Colonic mucosa (tissue), 4 donors: ENCODE data around the gene RUFY4. TPM values are rescaled to one million over a fixed set of nuclear protein-coding genes. Genes with fewer than 3 reads are reported as not detected.
"Not testable (repeated sequence)": the region's sequence is repeated elsewhere in the genome, so short reads cannot be mapped to it uniquely, and the experiment has no call there.

ENCODE experiments used
- DNase-seq: peaks from one replicate; pipeline ENCODE4 v3.0.0-alpha.2; 2020
- H3K27ac ChIP-seq: fragments of 200-600 bp; one replicate; pipeline ENCODE4 v1.8.0; 2021
- H3K27me3 ChIP-seq: fragments of 200-600 bp; one replicate; pipeline ENCODE4 v1.8.0; 2021
- H3K36me3 ChIP-seq: fragments of 200-600 bp; one replicate; pipeline ENCODE4 v1.8.0; 2021
- H3K4me1 ChIP-seq: fragments of 200-600 bp; one replicate; pipeline ENCODE4 v1.8.0; 2021; ENCODE audit warnings: mild to moderate bottlenecking
- H3K4me3 ChIP-seq: fragments of 200-600 bp; one replicate; pipeline ENCODE4 v1.8.0; 2021
- H3K9ac ChIP-seq, 2 donors: one replicate each; pipeline ENCODE4 v1.7.0; 2013; ENCODE audit warnings: control low read depth in 2 of 2, low read depth in 2 of 2, low read length in 2 of 2
- H3K9me3 ChIP-seq: fragments of 200-600 bp; one replicate; pipeline ENCODE4 v1.8.0; 2021
- intact Hi-C: fragments of 100-400 bp; cut with DNase I; formaldehyde crosslinking; loops from one replicate; pipeline ENCODE4 v1.14.1; 2022
- total RNA-seq, 2 donors: library from RNA; stranded (reverse); fragmentation: NEBNext Ultra II Directional in 1 of 2; extraction: Animal tissue kit (Norgen Biotek cat#: 25700) in 1 of 2; gene quantifications; one replicate each; pipeline ENCODE4 v1.2.1, GENCODE V29; 2021
- TF ChIP-seq, protein P1 (sequence below): fragments of 200-600 bp; IDR thresholded peaks from one replicate; pipeline ENCODE4 v1.8.0; 2022; ENCODE audit warnings: antibody characterized with exemption, mild to moderate bottlenecking
- donor health status: healthy.
- donor health status: DM: no; HTN: no; CAD: no.
- donor health status: DM: no; HTN: no; CAD: no.

RUFY4 gene
- total RNA-seq, 2 donors from 2014 or later: not detected

- TF ChIP-seq, protein P1, sequence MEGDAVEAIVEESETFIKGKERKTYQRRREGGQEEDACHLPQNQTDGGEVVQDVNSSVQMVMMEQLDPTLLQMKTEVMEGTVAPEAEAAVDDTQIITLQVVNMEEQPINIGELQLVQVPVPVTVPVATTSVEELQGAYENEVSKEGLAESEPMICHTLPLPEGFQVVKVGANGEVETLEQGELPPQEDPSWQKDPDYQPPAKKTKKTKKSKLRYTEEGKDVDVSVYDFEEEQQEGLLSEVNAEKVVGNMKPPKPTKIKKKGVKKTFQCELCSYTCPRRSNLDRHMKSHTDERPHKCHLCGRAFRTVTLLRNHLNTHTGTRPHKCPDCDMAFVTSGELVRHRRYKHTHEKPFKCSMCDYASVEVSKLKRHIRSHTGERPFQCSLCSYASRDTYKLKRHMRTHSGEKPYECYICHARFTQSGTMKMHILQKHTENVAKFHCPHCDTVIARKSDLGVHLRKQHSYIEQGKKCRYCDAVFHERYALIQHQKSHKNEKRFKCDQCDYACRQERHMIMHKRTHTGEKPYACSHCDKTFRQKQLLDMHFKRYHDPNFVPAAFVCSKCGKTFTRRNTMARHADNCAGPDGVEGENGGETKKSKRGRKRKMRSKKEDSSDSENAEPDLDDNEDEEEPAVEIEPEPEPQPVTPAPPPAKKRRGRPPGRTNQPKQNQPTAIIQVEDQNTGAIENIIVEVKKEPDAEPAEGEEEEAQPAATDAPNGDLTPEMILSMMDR: no peak
- no peaks in the 10 kb centered on the region for H3K36me3 ChIP-seq
- no peak overlapping the region for H3K4me3 ChIP-seq
- DNase-seq: no peak
- H3K27ac ChIP-seq: no peak overlapping the region
- intact Hi-C loops: no loop called here
- H3K9ac ChIP-seq: no peak overlapping the region
- no peaks in the 10 kb centered on the region for H3K4me1 ChIP-seq
- H3K9me3 ChIP-seq: no peaks in the 10 kb centered on the region
- no peaks in the 10 kb centered on the region for H3K27me3 ChIP-seq
Measured at GRCh38 chr2:218093879-218094278, 24.8 kb downstream of the RUFY4 start.

DNA sequence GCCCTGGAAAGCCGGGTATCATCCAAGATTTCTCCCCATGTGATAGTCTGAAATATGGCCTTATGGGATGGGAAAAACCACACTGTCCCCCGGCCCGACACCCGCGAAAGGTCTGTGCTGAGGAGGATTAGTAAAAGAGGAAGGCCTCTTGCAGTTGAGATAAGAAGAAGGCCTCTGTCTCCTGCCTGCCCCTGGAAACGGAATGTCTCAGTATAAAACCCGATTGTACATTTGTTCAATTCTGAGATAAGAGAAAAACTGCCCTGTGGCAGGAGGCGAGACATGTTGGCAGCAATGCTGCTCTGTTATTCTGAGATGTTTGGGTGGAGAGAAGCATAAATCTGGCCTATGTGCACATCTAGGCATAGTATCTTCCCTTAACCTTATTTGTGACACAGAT, 26.8 kb downstream of the RUFY4 start:
- intact Hi-C loops: no loop called here

DNA sequence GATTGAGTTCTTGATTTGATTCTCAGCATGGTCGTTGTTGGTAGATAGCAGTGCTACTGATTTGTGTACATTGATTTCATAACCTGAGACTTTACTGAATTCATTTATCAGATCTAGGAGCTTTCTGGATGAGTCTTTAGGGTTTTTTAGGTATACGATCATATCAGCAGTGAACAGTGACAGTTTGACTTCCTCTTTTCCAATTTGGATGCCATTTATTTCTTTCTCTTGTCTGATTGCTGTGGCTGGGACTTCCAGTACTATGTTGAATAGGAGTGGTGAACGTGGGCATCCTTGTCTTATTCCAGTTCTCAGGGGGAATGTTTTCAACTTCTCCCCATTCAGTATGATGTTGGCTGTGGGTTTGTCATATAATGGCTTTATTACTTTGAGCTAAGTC, 28.9 kb downstream of the RUFY4 start:
- H3K4me1 ChIP-seq: no peaks in the 10 kb centered on the region
- intact Hi-C loops: no loop called here
- no peak overlapping the region for H3K9ac ChIP-seq
- no peaks in the 10 kb centered on the region for H3K9me3 ChIP-seq
- no peaks in the 10 kb centered on the region for H3K27me3 ChIP-seq
- TF ChIP-seq, protein P1: no peak
- no peak for DNase-seq
- no peak overlapping the region for H3K27ac ChIP-seq
- no peak overlapping the region for H3K4me3 ChIP-seq
- no peaks in the 10 kb centered on the region for H3K36me3 ChIP-seq

More for the DNA sequence above, 26.8 kb downstream of the RUFY4 start:
- Histone ChIP-seq H3K9ac (no peak overlapping the region), H3K4me1 (no peaks in the 10 kb centered on the region), H3K27ac (no peak overlapping the region), H3K36me3 (no peaks in the 10 kb centered on the region), H3K27me3 (no peaks in the 10 kb centered on the region), H3K4me3 (no peak overlapping the region), H3K9me3 (no peaks in the 10 kb centered on the region)
- TF ChIP-seq, protein P1: no peak
- no peak for DNase-seq

- intact Hi-C loops, H3K36me3 ChIP-seq, H3K4me3 ChIP-seq, H3K27ac ChIP-seq, H3K9ac ChIP-seq, DNase-seq, H3K9me3 ChIP-seq, H3K27me3 ChIP-seq, H3K4me1 ChIP-seq: not testable (repeated sequence)
Measured at GRCh38 chr2:218108834-218109233, 39.8 kb downstream of the RUFY4 start.

DNA sequence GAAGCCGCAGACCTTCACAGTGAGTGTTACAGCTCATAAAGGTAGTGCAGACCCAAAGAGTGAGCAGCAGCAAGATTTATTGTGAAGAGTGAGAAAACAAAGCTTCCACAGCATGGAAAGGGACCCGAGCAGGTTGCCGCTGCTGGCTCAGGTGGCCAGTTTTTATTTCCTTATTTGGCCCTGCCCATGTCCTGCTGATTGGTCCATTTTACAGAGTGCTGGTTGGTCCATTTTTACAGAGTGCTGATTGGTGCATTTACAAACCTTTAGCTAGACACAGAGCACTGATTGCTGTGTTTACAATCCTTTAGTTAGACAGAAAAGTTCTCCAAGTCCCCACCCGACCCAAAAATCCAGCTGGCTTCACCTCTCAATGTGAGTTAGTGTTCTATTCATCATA, 52.7 kb downstream of the RUFY4 start:
- H3K4me3 ChIP-seq, intact Hi-C loops, H3K36me3 ChIP-seq, DNase-seq, H3K9me3 ChIP-seq, H3K27me3 ChIP-seq, H3K27ac ChIP-seq, H3K9ac ChIP-seq, H3K4me1 ChIP-seq: not testable (repeated sequence)

- DNase-seq, intact Hi-C loops: not testable (repeated sequence)
Measured at GRCh38 chr2:218122286-218122685, 53.2 kb downstream of the RUFY4 start.

DNA sequence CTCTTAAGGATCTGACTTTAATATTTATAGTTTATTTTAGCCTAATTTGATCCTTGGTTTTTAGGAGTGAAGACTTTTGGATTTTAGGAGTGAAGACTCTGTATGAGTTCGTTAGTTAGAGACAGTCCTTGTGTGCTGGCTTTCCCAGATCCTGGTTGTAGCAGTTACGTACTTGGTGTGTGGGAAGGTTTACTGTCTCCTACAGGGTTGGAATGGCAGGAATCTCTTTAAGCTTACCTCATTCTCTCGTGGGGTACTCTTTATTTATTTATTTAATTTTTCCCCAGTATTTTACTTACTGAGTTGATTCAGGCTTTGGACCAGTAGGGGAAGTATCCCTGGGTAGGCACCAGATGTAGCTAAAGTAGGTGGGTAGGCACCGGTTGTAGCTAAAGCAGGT, 54.9 kb downstream of the RUFY4 start:
- Histone ChIP-seq H3K9me3 (no peaks in the 10 kb centered on the region), H3K36me3 (no peaks in the 10 kb centered on the region), H3K4me3 (no peak overlapping the region), H3K27me3 (no peaks in the 10 kb centered on the region), H3K4me1 (no peaks in the 10 kb centered on the region), H3K9ac (no peak overlapping the region), H3K27ac (no peak overlapping the region)
- no peak for DNase-seq
- TF ChIP-seq, protein P1: no peak
- intact Hi-C loops: no loop called here

More at GRCh38 chr2:218122286-218122685, 53.2 kb downstream of the RUFY4 start:
- not testable (repeated sequence) for H3K27ac ChIP-seq, H3K9me3 ChIP-seq, H3K4me1 ChIP-seq, H3K27me3 ChIP-seq, H3K4me3 ChIP-seq, H3K9ac ChIP-seq, H3K36me3 ChIP-seq
